ENCODE results near the gene OLFM3. TPM values are rescaled to one million over a fixed set of nuclear protein-coding genes. Genes with fewer than 3 reads are reported as not detected.

The OLFM3 gene
- total and polyA plus RNA-seq, 10 of the 15 experiments (the other 5 are each of a cell fraction or from before 2014, with no cell fraction given), result 0.09 to 0.33 TPM; not detected in 8

DNA sequence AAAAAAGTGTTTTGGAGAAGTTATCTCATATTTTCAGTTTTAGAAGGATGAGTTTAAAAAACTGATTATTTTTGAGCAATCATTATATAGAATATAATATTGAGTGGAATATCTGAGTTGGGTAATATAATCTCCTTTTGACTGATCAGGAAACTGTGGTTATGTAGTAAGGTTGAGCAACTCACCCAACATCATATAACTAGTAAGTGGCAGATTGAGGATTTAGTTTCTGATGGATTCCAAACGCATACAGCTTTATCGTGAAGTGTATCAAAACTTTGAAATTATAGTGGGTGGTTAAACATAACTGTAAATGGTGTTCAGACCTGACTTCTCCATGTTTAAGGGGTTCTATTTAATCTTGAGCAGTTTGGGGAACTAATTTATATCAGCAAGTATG is 98.6 kb downstream of the OLFM3 start:
- no peak for FAIRE-seq
- CTCF ChIA-PET, result interaction anchor here (1.3 kb wide), 1 partner anchor 8 kb away, joined by 3 read pairs; no protein-coding TSS in a partner anchor

DNA sequence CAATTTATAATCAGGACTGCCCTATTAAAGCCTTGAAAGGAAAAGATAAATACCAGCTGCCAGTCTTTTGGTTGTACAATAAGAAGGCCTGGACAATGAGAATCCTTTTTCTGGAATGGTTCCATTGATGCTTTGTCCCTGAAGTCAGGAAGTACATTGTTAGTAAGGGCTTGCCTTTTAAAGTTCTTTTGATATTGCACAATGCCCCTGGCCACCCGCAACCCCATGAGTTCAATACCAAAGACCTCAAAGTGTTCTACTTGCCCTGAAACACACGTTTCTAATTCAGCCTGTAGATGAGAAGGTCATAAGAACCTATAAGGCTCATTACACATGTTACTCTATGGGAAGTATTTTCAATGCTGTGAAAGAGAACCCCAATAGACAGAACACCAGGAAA is 112.1 kb downstream of the OLFM3 start:
- Histone ChIP-seq H3K79me2 (ENCODE audit: control insufficient read depth, insufficient read depth, low read length) (no peaks in the 10 kb centered on the region), H3K27me3 (replicated peaks in 1 of 2; ENCODE audit: control insufficient read depth in 2 of 2, insufficient read depth in 2 of 2, low read length in 1 of 2) (no peaks in the 10 kb centered on the region), H3K4me2 (ENCODE audit: control insufficient read depth, insufficient read depth) (no peak overlapping the region), H3K27ac (ENCODE audit: control insufficient read depth, insufficient read depth) (no peak overlapping the region), H3K9ac (ENCODE audit: control insufficient read depth, insufficient read depth, low read length) (no peak overlapping the region), H4K20me1 (ENCODE audit: control insufficient read depth, insufficient read depth) (no peaks in the 10 kb centered on the region), H3K4me3 (no peak overlapping the region), H3K9me3 (replicated peaks; ENCODE audit: control insufficient read depth, insufficient read depth, low read length) (no peaks in the 10 kb centered on the region), H2AFZ (ENCODE audit: control insufficient read depth, low read depth, low read length) (no peak overlapping the region), H3K4me1 (ENCODE audit: control insufficient read depth, insufficient read depth, low read length) (no peaks in the 10 kb centered on the region), H3K36me3 (ENCODE audit: control insufficient read depth in 2 of 2, insufficient read depth in 2 of 2, low read length in 1 of 2) (no peaks in the 10 kb centered on the region)
- TF ChIP-seq RCOR1 (conservative IDR thresholded peaks at IDR 0.05; ENCODE audit: low read depth, low read length) (no peak), MXI1 (IDR thresholded peaks at IDR 0.05; ENCODE audit: low read depth, low read length) (no peak), ZBTB40 (IDR thresholded peaks at IDR 0.05; ENCODE audit: borderline replicate concordance) (no peak), NFXL1 (IDR thresholded peaks at IDR 0.05; ENCODE audit: borderline replicate concordance) (no peak), CHD4 (IDR thresholded peaks at IDR 0.05) (no peak), TARDBP (IDR thresholded peaks at IDR 0.05; ENCODE audit: borderline replicate concordance) (no peak), ZNF384 (IDR thresholded peaks at IDR 0.05; ENCODE audit: borderline replicate concordance, low read depth, low read length) (no peak), ZNF217 (IDR thresholded peaks at IDR 0.05) (no peak), HDGF (IDR thresholded peaks at IDR 0.05) (no peak)
- TF ChIP-seq, protein P1, sequence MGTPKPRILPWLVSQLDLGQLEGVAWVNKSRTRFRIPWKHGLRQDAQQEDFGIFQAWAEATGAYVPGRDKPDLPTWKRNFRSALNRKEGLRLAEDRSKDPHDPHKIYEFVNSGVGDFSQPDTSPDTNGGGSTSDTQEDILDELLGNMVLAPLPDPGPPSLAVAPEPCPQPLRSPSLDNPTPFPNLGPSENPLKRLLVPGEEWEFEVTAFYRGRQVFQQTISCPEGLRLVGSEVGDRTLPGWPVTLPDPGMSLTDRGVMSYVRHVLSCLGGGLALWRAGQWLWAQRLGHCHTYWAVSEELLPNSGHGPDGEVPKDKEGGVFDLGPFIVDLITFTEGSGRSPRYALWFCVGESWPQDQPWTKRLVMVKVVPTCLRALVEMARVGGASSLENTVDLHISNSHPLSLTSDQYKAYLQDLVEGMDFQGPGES (IDR thresholded peaks at IDR 0.05), result no peak
- TF ChIP-seq, protein P2, sequence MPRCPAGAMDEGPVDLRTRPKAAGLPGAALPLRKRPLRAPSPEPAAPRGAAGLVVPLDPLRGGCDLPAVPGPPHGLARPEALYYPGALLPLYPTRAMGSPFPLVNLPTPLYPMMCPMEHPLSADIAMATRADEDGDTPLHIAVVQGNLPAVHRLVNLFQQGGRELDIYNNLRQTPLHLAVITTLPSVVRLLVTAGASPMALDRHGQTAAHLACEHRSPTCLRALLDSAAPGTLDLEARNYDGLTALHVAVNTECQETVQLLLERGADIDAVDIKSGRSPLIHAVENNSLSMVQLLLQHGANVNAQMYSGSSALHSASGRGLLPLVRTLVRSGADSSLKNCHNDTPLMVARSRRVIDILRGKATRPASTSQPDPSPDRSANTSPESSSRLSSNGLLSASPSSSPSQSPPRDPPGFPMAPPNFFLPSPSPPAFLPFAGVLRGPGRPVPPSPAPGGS (IDR thresholded peaks at IDR 0.05; ENCODE audit: borderline replicate concordance, insufficient read depth, low read depth, low read length, poor library complexity, severe bottlenecking), result no peak
- no peak for FAIRE-seq
- 24% methylated on average over 2 of the region's 2 CpGs for WGBS (ENCODE audit: insufficient coverage, insufficient replicate concordance, low lambda C conversion rate, missing lambda C conversion rate)
- in situ Hi-C loops (cut with MboI), result no loop called here
- intact Hi-C loops (cut with micrococcal nuclease; ENCODE audit: unreplicated experiment), result no loop called here
- DNase-seq (ENCODE audit: low read depth, low spot score), result no peak
- CTCF ChIA-PET, result no interaction called here
- no peak for ATAC-seq
- POLR2A ChIA-PET, result no interaction called here
- BruUV-seq (replicated peaks), result no TSS peak
- SMC1A ChIA-PET (ENCODE audit: uncharacterized antibody, unreplicated experiment), result interaction anchor here (0.5 kb wide), 1 partner anchor 142 kb away, joined by 3 read pairs; no protein-coding TSS in a partner anchor
- RAD21 ChIA-PET (ENCODE audit: unreplicated experiment), result no interaction called here

More for the DNA sequence above, 98.6 kb downstream of the OLFM3 start:
- no peaks in the 10 kb centered on the region for H3K79me2 ChIP-seq (ENCODE audit: control insufficient read depth, insufficient read depth, low read length)
- ChIA-PET RAD21 (ENCODE audit: unreplicated experiment) (no interaction called here), POLR2A (no interaction called here), SMC1A (ENCODE audit: uncharacterized antibody, unreplicated experiment) (no interaction called here)
- no peaks in the 10 kb centered on the region for H3K36me3 ChIP-seq (ENCODE audit: control insufficient read depth in 2 of 2, insufficient read depth in 2 of 2, low read length in 1 of 2)
- WGBS (ENCODE audit: insufficient coverage, insufficient replicate concordance, low lambda C conversion rate, missing lambda C conversion rate), result 66% methylated on average over 2 of the region's 2 CpGs
- DNase-seq (ENCODE audit: low read depth, low spot score), result no peak
- H3K27ac ChIP-seq (ENCODE audit: control insufficient read depth, insufficient read depth), result no peak overlapping the region
- H3K4me1 ChIP-seq (ENCODE audit: control insufficient read depth, insufficient read depth, low read length), result no peaks in the 10 kb centered on the region
- no peaks in the 10 kb centered on the region for H4K20me1 ChIP-seq (ENCODE audit: control insufficient read depth, insufficient read depth)
- no peak overlapping the region for H3K4me2 ChIP-seq (ENCODE audit: control insufficient read depth, insufficient read depth)
- H3K9ac ChIP-seq (ENCODE audit: control insufficient read depth, insufficient read depth, low read length), result no peak overlapping the region
- intact Hi-C loops (cut with micrococcal nuclease; ENCODE audit: unreplicated experiment) (no loop called here), in situ Hi-C loops (cut with MboI) (no loop called here)
- no peak for TF ChIP-seq NR2F1 (conservative IDR thresholded peaks at IDR 0.05)
- TF ChIP-seq PML (IDR thresholded peaks at IDR 0.05; ENCODE audit: low read length), result no peak
- no peak overlapping the region for H3K4me3 ChIP-seq
- BruUV-seq (replicated peaks), result no TSS peak
- no peak for ATAC-seq
- H3K9me3 ChIP-seq (replicated peaks; ENCODE audit: control insufficient read depth, insufficient read depth, low read length), result no peaks in the 10 kb centered on the region
- no peaks in the 10 kb centered on the region for H3K27me3 ChIP-seq (replicated peaks in 1 of 2; ENCODE audit: control insufficient read depth in 2 of 2, insufficient read depth in 2 of 2, low read length in 1 of 2)
- no peak overlapping the region for H2AFZ ChIP-seq (ENCODE audit: control insufficient read depth, low read depth, low read length)

Measured in GM12878 (cell line).